NCI-H510A (cell line): Measurements from ENCODE around the gene CXXC5.

Experiments used
- DNase-seq: peaks from one replicate; lab custom pipeline; 2025; lab: John Stamatoyannopoulos, UW

CXXC5 gene

DNA sequence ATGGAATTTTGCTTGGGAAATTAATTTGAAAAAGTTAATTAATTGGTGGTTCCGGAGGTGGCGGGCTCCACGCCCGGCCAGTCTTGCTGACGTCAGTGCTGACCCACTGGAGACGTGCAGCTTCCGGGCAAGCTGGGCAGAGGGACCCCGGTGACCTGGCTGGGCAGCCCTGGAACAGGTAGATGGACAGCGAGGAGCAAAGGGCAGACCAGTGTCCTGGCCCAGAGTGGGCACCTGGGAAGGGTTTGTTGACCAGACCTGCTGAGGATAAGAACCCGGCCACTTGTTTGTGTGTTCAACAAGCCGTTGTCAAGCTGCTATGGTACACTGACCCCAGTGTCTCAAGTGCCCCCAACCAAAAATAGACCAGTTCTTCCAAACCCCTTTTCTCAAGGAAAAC, 17.5 kb downstream of the CXXC5 start:
- no peak for DNase-seq

DNA sequence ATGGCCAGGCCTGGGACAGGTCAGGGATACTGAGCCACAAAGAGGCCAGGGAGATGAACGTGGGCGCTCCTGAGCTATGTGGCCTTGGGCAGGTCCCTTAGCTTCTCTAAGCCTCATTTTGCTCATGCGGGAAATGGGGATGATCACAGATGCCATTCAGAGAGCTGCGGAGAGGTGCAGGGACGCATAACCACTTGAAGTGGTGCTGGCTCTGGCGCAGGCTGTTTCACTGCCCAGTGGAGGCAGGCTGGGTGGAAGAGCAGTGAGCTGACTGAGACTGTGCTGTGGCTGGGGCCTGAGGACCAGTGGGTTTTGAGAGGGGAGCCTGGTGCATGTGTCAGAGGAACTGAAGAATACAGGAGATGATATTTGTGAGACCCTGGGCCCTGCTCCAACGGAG, 18.4 kb downstream of the CXXC5 start:
- DNase-seq = no peak

DNA sequence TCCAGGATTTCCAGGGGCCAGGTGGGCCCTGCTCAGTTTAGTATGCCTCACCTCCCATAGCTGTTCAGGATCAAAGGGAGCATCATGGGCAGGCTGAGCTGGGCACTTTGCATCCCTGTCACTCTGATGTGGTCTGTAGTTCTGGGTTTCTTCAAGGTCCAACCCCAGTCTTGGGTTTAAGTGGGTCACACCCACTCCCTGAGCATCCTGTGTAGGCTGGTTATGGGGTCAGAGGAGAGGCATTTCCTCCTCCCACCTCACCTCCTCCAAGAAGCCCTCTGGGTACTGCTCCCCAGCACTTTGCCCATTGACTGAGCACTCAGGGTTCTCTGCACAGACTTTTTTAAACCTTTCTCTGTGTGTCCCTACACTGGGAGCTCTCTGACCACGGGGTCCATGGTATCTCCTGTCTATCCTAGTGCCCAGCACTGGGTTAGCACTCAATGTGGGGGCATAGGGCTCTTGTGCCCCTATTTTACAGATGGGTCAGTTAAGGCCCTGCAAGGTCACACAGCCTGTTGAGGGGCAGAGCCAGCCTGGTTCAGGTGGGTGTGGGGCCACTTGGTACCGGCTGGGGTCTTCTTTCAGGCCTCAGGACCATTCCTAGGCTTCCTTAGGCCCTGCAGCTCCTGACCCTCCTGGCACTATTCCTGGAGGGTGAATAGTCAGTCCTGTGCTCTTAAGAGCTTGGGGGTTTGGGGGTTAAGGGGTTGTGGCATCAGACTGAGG, 19.0 kb downstream of the CXXC5 start:
- DNase-seq = no peak

DNA sequence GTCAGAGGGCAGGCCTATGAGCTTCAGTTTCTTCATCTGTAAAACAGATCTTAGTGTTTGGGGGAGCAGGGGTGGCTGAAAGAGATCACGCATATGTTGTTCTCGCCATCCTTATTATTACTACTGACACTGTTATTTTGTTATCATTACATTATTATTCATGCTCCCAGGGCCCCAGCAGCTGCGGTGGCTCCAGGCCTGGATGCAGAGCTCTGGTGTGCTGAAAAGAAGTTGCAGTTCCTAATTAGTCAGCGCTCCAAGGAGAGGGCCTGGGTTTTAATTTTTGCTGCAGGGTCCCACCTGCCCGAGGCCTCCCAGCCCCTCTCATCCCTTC, 19.5 kb downstream of the CXXC5 start:
- no peak for DNase-seq

GRCh38 chr5:139668064-139668880, 20.1 kb downstream of the CXXC5 start:
- DNase-seq = no peak

DNA sequence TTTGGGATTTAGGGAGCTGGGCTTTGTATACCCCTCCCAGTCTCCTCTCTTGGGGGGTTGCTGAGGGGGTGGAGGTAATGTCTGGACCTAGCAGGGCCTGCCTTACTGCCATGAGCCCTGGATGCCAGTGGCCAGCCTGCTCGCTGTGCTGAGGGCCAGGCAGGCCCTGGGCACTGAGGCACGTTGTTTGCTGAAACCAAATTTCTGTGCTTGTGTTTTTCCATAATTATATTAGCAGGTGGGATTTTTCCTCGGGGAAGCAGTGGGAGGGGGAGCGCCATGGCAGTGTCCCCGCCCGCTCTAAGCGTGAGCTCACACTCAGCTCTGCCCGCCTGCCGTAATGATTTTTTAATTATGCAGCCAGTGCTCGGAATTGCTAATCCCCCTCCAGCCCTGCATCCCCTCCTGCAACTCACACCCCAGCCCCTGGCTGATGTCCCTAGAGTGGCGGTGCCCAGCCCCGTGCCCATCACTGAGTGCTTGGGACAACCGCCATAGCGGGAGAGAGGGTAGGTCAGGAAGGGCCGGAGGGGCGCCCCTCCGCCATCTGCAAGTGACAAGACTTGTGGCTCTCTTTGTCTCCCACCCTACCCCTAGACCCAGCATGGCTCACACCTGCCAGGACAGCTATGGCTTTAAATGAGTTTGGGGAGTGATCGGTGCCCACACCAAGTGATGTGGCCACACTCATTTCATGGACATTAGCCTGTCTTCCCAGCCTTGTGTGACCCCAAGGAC, 20.9 kb downstream of the CXXC5 start:
- DNase-seq = no peak

- DNase-seq = no peak
These were observed 21.7 kb downstream of the CXXC5 start for GRCh38 chr5:139669662-139670368.

- peak; percentile 39 for DNase-seq
These were observed 22.4 kb downstream of the CXXC5 start for GRCh38 chr5:139670369-139671095.

GRCh38 chr5:139671096-139671841, 23.1 kb downstream of the CXXC5 start:
- DNase-seq = no peak

GRCh38 chr5:139675213-139675612, 27.1 kb downstream of the CXXC5 start:
- DNase-seq = no peak

GRCh38 chr5:139675825-139676224, 27.7 kb downstream of the CXXC5 start:
- no peak for DNase-seq

DNA sequence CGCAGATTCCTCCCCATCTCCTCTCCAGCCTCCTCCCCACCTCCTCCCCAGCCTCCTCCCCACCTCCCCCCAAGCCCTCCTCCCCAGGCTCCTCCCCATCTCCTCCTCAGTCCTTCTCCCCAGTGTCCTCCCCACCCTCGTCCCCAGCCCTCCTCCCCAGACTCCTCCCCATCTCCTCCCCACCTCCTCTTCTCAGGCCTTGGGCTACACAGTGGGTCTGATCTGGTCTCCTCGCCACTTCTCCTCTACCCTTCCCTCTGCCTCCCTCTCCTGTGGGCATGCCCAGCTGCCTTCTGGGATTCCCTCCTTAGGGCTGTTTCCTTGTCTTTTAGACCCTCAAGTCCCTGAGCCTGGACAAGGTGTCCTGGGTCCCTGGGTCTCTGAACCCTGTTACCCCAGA, 28.3 kb downstream of the CXXC5 start:
- no peak for DNase-seq

DNA sequence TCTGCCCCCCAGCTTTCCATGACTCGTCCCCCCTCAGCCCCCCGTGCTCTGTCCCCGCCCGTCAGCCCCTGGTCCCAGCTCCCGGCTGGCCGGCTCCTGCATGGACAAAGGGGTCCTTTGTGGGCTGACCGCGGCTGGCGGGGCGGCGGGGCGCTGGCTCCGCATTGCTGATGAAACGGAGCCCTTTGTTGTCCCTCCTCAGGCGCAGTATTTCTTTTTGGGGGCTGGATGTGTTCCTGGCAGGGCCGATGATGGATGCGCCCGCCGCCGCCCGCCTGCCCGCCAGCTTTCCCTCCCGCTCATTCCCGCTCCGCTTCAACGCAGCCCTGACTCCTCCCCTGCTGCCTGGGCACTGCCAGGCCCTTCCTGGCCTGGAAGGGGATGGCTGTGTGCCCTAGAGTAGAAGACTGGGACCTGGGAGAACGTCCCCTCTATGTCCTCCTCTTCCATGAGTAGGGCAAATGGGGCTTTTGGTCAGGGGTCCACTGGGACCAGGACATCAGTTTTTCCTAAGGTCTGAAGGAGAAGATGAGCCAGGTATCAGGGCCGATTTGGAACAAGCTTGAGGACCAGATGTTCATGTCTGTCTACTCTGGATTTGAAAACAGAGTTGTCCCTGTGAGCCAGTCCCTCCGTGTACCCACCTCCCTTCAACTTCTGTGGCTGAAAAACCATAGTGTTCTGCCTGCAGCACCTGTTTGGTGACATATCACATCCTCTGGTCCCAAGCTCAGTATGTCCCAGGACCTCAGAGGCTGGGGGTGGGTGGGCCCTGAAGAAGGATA, 29.0 kb downstream of the CXXC5 start:
- peak; percentile 42 for DNase-seq

- no peak for DNase-seq
These were observed 29.8 kb downstream of the CXXC5 start for GRCh38 chr5:139677736-139678613.

DNA sequence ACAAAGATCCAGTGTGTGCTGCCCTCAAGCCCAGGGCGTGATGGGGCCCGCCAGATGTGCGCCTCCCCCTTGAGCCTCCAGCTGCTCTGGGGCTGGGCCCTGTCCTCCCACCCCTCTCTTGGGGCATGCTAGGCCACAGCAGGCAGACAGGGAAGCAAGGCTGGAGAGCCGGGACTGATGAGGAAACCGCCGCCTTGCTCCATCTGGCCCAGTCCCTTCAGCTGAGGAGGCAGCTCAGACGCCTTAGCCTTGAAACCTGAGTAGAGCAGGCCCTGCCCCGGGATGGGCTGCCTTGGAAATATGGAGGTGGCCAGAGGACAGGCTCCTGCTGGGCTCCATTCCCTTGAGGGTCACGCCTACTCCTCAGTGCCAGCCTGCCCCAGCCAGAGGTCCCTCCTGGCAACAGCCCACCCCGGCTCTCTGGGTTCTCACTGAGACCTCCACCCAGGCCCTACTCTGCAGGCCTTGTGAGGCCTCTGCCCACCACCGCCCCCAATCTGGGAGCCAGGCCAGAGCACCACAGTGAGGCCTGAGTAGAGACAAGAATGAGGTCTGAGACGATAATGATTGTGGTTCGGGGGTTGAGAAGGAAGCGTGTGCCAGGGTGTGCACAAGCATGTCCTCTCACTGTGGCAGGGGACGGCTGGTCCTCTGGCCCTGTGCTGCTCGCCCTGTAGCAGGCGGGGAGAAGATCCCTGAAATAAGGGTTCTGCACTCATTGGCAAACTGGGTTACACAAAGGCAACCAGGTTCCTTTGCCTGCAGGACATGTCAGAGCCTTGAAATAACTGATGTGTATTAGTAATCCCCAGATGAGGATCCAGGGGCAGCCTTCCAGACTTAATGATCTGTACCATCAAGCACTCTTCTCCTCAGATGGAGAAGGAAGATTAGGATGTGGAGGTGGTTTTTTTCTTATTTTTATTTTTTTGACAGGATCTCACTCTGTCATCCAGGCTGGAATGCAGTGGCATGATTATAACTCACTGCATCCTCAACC, 30.9 kb downstream of the CXXC5 start:
- no peak for DNase-seq

GRCh38 chr5:139680368-139681111, 32.4 kb downstream of the CXXC5 start:
- no peak for DNase-seq

GRCh38 chr5:139681112-139681458, 32.9 kb downstream of the CXXC5 start:
- DNase-seq = no peak
